Measurements from ENCODE around the gene FBXW5.

FBXW5 gene

GRCh38 chr9:136903041-136903554, 41.4 kb downstream of the FBXW5 start:
- no peak for DNase-seq

GRCh38 chr9:136902259-136902821, 42.2 kb downstream of the FBXW5 start:
- DNase-seq: no peak

GRCh38 chr9:136901516-136902258, 42.9 kb downstream of the FBXW5 start:
- DNase-seq: no peak

- no peak for DNase-seq
Measured at GRCh38 chr9:136900988-136901515, 43.5 kb downstream of the FBXW5 start.

- no peak for DNase-seq
Measured at GRCh38 chr9:136900556-136900955, 44.0 kb downstream of the FBXW5 start.

GRCh38 chr9:136899196-136899595, 45.3 kb downstream of the FBXW5 start:
- no peak for DNase-seq

- DNase-seq: no peak
Measured at GRCh38 chr9:136898483-136899100, 45.9 kb downstream of the FBXW5 start.

GRCh38 chr9:136896027-136896426, 48.5 kb downstream of the FBXW5 start:
- no peak for DNase-seq

- DNase-seq: no peak
Measured at GRCh38 chr9:136890661-136891060, 53.9 kb downstream of the FBXW5 start.

Measured in fibroblast of skin of abdomen (primary cell).